D721Med (cell line): ENCODE data around the gene TOR4A.
"Not testable (repeated sequence)": the region's sequence is repeated elsewhere in the genome, so short reads cannot be mapped to it uniquely, and the experiment has no call there.

Experiments
- DNase-seq: peaks from one replicate; pipeline ENCODE4 v3.0.0; 2011; ENCODE audit warnings: low spot score; ENCODE audit not compliant: insufficient read length
- FAIRE-seq: peaks from 2 replicates; lab custom pipeline; 2011; peaks lifted over from hg19 to GRCh38; lab: Jason Lieb, UNC
- CTCF ChIP-seq: IDR thresholded peaks from 2 replicates; pipeline ENCODE4 v1.5.1; 2012; ENCODE audit warnings: mild to moderate bottlenecking, control low read depth; ENCODE audit not compliant: insufficient read depth; ENCODE audit errors: missing control alignments

TOR4A gene

GRCh38 chr9:137235424-137236237 is 41.9 kb upstream of the TOR4A start:
- no peak for TF ChIP-seq CTCF
- DNase-seq (no peak), FAIRE-seq (no peak)

GRCh38 chr9:137236238-137236935 is 41.1 kb upstream of the TOR4A start:
- FAIRE-seq (no peak), DNase-seq (peak; percentile 100)
- TF ChIP-seq CTCF: peak; percentile 93

- no peak for TF ChIP-seq CTCF
- DNase-seq: no peak
- FAIRE-seq: no peak
Observed at GRCh38 chr9:137236936-137237421, 40.5 kb upstream of the TOR4A start.

GRCh38 chr9:137237759-137238726 is 39.5 kb upstream of the TOR4A start:
- DNase-seq: no peak
- no peak for FAIRE-seq
- no peak for TF ChIP-seq CTCF

- FAIRE-seq: not testable (repeated sequence)
Observed at GRCh38 chr9:137239541-137240200, 37.9 kb upstream of the TOR4A start.

DNA sequence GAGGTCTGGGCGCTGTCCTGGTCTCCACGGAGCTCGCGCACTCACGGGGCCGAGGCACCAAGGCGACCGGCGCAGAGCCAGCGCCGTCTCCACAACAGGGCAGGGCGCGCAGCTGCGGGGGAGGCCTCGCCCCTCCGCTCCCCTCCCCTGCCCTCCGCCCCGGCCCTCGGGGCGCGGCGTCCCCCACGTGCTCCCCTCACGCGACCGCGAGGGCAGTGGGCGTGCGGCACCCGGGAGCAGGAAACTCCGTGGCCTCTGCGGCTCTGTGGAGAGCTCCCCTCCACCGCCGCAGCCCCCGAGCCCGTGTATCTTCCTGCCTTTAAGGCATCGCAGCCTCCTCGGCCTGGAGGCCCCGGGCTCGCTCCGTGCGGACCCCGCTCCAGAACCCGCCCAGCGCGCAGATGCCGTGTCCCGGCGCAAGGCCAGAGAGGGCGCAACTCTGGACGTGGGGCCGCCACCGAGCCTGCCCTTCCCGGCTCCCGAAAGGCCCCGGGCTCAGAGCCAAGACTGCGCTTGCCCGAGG is 37.1 kb upstream of the TOR4A start:
- no peak for DNase-seq
- no peak for FAIRE-seq
- peak; percentile 3 for TF ChIP-seq CTCF

More at GRCh38 chr9:137239541-137240200, 37.9 kb upstream of the TOR4A start:
- DNase-seq: not testable (repeated sequence)
